Loucy (cell line): Measurements from ENCODE around the gene NCOA1.

Source experiments
- H2AFZ ChIP-seq: fragments of 200-600 bp; sonication (generic); 2 replicates; pipeline ENCODE4 v1.6.0; 2016; ENCODE audit warnings: antibody characterized with exemption, mild to moderate bottlenecking, low read length, moderate library complexity
- H3F3A ChIP-seq: fragments of 200-600 bp; 2 replicates; pipeline ENCODE4 v1.6.0; 2016; ENCODE audit warnings: antibody characterized with exemption, low read depth, mild to moderate bottlenecking
- H3K27me3 ChIP-seq: fragments of 200-600 bp; sonication (generic); 2 replicates; pipeline ENCODE4 v1.6.1; 2014; ENCODE audit warnings: low read length, mild to moderate bottlenecking; ENCODE audit not compliant: insufficient read depth, poor library complexity, severe bottlenecking
- H3K36me3 ChIP-seq: fragments of 200-600 bp; sonication (generic); 2 replicates; pipeline ENCODE4 v1.6.1; 2016; ENCODE audit warnings: low read length; ENCODE audit not compliant: insufficient read depth
- H3K4me1 ChIP-seq: fragments of 200-600 bp; sonication (generic); 2 replicates; pipeline ENCODE4 v1.5.1; 2014; ENCODE audit warnings: low read length, mild to moderate bottlenecking; ENCODE audit not compliant: insufficient read depth, poor library complexity, severe bottlenecking
- H3K4me2 ChIP-seq: fragments of 200-600 bp; sonication (generic); 2 replicates; pipeline ENCODE4 v1.6.0; 2014; ENCODE audit warnings: antibody characterized with exemption, low read length, low read depth, mild to moderate bottlenecking; ENCODE audit not compliant: poor library complexity, severe bottlenecking
- H3K4me3 ChIP-seq: fragments of 200-600 bp; sonication (generic); 2 replicates; pipeline ENCODE4 v1.5.1; 2014; ENCODE audit warnings: low read length, mild to moderate bottlenecking, mixed read lengths; ENCODE audit not compliant: poor library complexity, severe bottlenecking
- H3K79me2 ChIP-seq: fragments of 200-600 bp; sonication (generic); 2 replicates; pipeline ENCODE4 v1.6.1; 2014; ENCODE audit warnings: low read length; ENCODE audit not compliant: insufficient read depth
- H3K9ac ChIP-seq: fragments of 200-600 bp; sonication (generic); 2 replicates; pipeline ENCODE4 v1.6.0; 2014; ENCODE audit warnings: mild to moderate bottlenecking, low read depth, low read length, moderate library complexity; ENCODE audit not compliant: poor library complexity, severe bottlenecking
- H3K9me2 ChIP-seq: fragments of 200-600 bp; sonication (generic); replicated peaks from 2 replicates; pipeline ENCODE4 v1.6.1; 2016; ENCODE audit warnings: low read depth, low read length, mixed read lengths
- H3K9me3 ChIP-seq: fragments of 200-600 bp; sonication (generic); 2 replicates; pipeline ENCODE4 v1.6.1; 2014; ENCODE audit warnings: mild to moderate bottlenecking, antibody characterized with exemption, low read length, low read depth; ENCODE audit not compliant: insufficient read depth
- H4K20me1 ChIP-seq: fragments of 200-600 bp; sonication (generic); 2 replicates; pipeline ENCODE4 v1.6.0; 2014; ENCODE audit warnings: antibody characterized with exemption, low read length, mild to moderate bottlenecking; ENCODE audit not compliant: insufficient read depth, poor library complexity, severe bottlenecking
- EZH2phosphoT487 ChIP-seq: fragments of 200-600 bp; IDR thresholded peaks from 2 replicates; pipeline ENCODE4 v1.6.1; 2018; ENCODE audit warnings: antibody characterized with exemption, mild to moderate bottlenecking, moderate library complexity, borderline replicate concordance
- TF ChIP-seq, protein P1 (sequence below): fragments of 200-600 bp; sonication (generic); conservative IDR thresholded peaks from 2 replicates; pipeline ENCODE4 v1.5.1; 2014; ENCODE audit warnings: mild to moderate bottlenecking, antibody characterized with exemption, low read length

The NCOA1 gene

DNA sequence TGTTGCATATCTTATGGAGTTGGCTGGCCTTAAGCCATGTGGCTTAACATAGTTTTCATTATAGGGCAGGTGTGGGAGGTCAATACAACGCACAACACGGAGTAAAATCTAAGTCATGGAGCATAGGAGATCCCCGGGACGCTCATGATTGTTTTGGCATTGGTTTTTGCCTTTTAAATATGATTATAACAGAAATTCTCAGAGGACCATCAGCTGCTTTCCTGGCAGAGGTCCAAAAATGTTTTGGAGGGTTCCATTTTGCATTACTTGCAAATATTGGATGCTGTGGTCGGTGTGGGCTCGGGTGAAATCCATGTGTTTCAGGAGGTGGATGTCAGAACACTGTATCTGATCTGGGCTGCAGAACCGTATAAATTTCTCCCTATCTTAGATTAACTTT is 3.4 kb downstream of the NCOA1 start:
- Histone ChIP-seq H3K36me3 (no peaks in the 10 kb centered on the region), H3K4me3 (peak overlapping the region; percentile 85), H3K9ac (no peak overlapping the region), H4K20me1 (peaks cover 32% of the 10 kb centered on the region), H3K79me2 (peaks cover 78% of the 10 kb centered on the region), H3K4me2 (peak overlapping the region; percentile 89), H3F3A (0 out of 2 replicates have a peak, but pooled peaks cover 8% of the 10 kb centered on the region), H3K4me1 (peaks cover 66% of the 10 kb centered on the region), H3K9me2 (no peaks in the 10 kb centered on the region), H2AFZ (no peak overlapping the region), H3K27me3 (no peaks in the 10 kb centered on the region), H3K9me3 (no peaks in the 10 kb centered on the region)
- TF ChIP-seq, protein P1, sequence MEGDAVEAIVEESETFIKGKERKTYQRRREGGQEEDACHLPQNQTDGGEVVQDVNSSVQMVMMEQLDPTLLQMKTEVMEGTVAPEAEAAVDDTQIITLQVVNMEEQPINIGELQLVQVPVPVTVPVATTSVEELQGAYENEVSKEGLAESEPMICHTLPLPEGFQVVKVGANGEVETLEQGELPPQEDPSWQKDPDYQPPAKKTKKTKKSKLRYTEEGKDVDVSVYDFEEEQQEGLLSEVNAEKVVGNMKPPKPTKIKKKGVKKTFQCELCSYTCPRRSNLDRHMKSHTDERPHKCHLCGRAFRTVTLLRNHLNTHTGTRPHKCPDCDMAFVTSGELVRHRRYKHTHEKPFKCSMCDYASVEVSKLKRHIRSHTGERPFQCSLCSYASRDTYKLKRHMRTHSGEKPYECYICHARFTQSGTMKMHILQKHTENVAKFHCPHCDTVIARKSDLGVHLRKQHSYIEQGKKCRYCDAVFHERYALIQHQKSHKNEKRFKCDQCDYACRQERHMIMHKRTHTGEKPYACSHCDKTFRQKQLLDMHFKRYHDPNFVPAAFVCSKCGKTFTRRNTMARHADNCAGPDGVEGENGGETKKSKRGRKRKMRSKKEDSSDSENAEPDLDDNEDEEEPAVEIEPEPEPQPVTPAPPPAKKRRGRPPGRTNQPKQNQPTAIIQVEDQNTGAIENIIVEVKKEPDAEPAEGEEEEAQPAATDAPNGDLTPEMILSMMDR, result no peak
- no peak for TF ChIP-seq EZH2phosphoT487

DNA sequence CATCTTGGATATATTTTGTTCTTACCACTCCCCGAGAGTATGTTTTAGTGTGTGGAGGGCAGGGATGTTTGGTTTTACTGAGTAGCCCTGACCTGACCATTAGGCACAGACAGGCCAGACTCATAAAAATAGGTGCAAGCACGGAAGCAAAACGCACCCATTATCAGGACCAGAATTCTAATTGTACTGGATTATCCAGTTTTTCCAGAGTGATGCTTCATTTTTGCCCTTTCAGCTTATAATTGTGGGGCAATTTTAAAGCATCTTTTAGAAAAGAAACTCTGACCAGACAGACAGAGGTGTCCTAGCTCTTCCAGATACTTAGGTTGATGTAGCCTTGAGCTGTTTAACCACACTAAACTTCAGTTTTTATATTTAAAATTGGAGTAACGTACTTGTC is 4.4 kb downstream of the NCOA1 start:
- no peaks in the 10 kb centered on the region for H3K27me3 ChIP-seq
- TF ChIP-seq, protein P1, result no peak
- TF ChIP-seq EZH2phosphoT487, result no peak
- H3K4me1 ChIP-seq, result peaks cover 57% of the 10 kb centered on the region
- no peak overlapping the region for H3K9ac ChIP-seq
- no peak overlapping the region for H2AFZ ChIP-seq
- peak overlapping the region; percentile 89 for H3K4me2 ChIP-seq
- no peaks in the 10 kb centered on the region for H3K36me3 ChIP-seq
- H4K20me1 ChIP-seq, result peaks cover 33% of the 10 kb centered on the region
- H3K9me2 ChIP-seq, result no peaks in the 10 kb centered on the region
- H3K79me2 ChIP-seq, result peaks cover 88% of the 10 kb centered on the region
- peak overlapping the region; percentile 3 for H3K4me3 ChIP-seq
- 0 out of 2 replicates have a peak, but pooled peaks cover 8% of the 10 kb centered on the region for H3F3A ChIP-seq
- H3K9me3 ChIP-seq, result no peaks in the 10 kb centered on the region

DNA sequence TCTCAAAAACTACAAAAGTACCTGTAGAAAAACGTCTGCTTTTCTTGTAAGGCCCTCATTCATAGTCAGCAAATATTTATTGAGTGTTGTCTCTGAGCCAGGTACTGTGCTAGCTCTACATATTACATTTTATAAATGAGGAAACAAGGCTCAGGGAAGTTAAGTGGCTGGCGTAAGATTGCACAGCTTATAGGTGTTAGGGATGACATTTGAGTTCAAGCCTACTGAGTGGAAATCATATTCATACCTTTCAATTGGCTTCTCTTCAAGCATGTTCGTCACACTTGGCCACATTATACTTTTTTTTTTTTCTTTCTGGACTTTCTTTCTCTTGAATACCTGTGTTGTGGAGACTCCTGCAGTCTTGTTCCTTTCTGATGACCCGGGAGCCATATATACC is 5.9 kb downstream of the NCOA1 start:
- no peaks in the 10 kb centered on the region for H3K36me3 ChIP-seq
- no peak overlapping the region for H3K4me3 ChIP-seq
- H4K20me1 ChIP-seq, result peaks cover 38% of the 10 kb centered on the region
- H3K79me2 ChIP-seq, result peaks cover 98% of the 10 kb centered on the region
- H3K4me2 ChIP-seq, result peak overlapping the region; percentile 89
- H3F3A ChIP-seq, result 0 out of 2 replicates have a peak, but pooled peaks cover 8% of the 10 kb centered on the region
- no peaks in the 10 kb centered on the region for H3K9me3 ChIP-seq
- H3K4me1 ChIP-seq, result peaks cover 63% of the 10 kb centered on the region
- no peaks in the 10 kb centered on the region for H3K9me2 ChIP-seq
- no peak overlapping the region for H3K9ac ChIP-seq
- H2AFZ ChIP-seq, result no peak overlapping the region
- no peaks in the 10 kb centered on the region for H3K27me3 ChIP-seq
- TF ChIP-seq, protein P1, result no peak
- no peak for TF ChIP-seq EZH2phosphoT487
